Left ventricle myocardium inferior (tissue), 1 donor: Measurements from ENCODE around the gene IL17RD. TPM values are rescaled to one million over a fixed set of nuclear protein-coding genes. Genes with fewer than 3 reads are reported as not detected.

ENCODE experiments used
- DNase-seq: peaks from one replicate; pipeline ENCODE4 v3.0.0-alpha.2; 2020
- H3K27ac ChIP-seq: fragments of 200-600 bp; replicated peaks from 2 replicates; pipeline ENCODE4 v1.8.0; 2021
- H3K27me3 ChIP-seq: fragments of 200-600 bp; 2 replicates; pipeline ENCODE4 v1.8.0; 2021; ENCODE audit warnings: low read depth
- H3K36me3 ChIP-seq: fragments of 200-600 bp; 2 replicates; pipeline ENCODE4 v1.8.0; 2021
- H3K4me1 ChIP-seq: fragments of 200-600 bp; 2 replicates; pipeline ENCODE4 v1.8.0; 2021
- H3K4me3 ChIP-seq: fragments of 200-600 bp; 2 replicates; pipeline ENCODE4 v1.8.0; 2021; ENCODE audit warnings: mild to moderate bottlenecking, moderate library complexity
- H3K9me3 ChIP-seq: fragments of 200-600 bp; replicated peaks from 2 replicates; pipeline ENCODE4 v1.8.0; 2021
- CTCF ChIP-seq: fragments of 200-600 bp; IDR thresholded peaks from 2 replicates; pipeline ENCODE4 v1.8.0; 2021; ENCODE audit warnings: antibody characterized with exemption, mild to moderate bottlenecking, borderline replicate concordance
- intact Hi-C: fragments of 100-400 bp; cut with micrococcal nuclease; formaldehyde crosslinking; loops from one replicate; pipeline ENCODE4 v1.11.0; 2022
- total RNA-seq: library from RNA; stranded (reverse); fragmentation: NEBNext Ultra II Directional; extraction: Animal tissue kit (Norgen Biotek cat#: 25700); gene quantifications from one replicate; pipeline ENCODE4 v1.2.1, GENCODE V29; 2021
- donor health status: DM: no; HTN: yes; CAD: no; lungs with severe emphysema.

IL17RD gene
- total RNA-seq, 1 donor from 2014 or later, result 9.6 TPM

- H3K27me3 ChIP-seq, result peaks cover 3% of the 10 kb centered on the region
- no peak for TF ChIP-seq CTCF
- DNase-seq, result no peak
- peaks cover 20% of the 10 kb centered on the region for H3K36me3 ChIP-seq
- no peak overlapping the region for H3K27ac ChIP-seq
- H3K4me3 ChIP-seq, result no peak overlapping the region
- no peaks in the 10 kb centered on the region for H3K9me3 ChIP-seq
- peaks cover 7% of the 10 kb centered on the region for H3K4me1 ChIP-seq
- intact Hi-C loops, result loop anchor here (10.0 kb wide), 1 partner anchor 55 kb away; the partner anchor contains the start of gene IL17RD
Measured at GRCh38 chr3:57109437-57110199, 55.5 kb downstream of the IL17RD start.

- H3K36me3 ChIP-seq, result peaks cover 17% of the 10 kb centered on the region
- H3K27ac ChIP-seq, result no peak overlapping the region
- H3K9me3 ChIP-seq, result no peaks in the 10 kb centered on the region
- peaks cover 3% of the 10 kb centered on the region for H3K27me3 ChIP-seq
- H3K4me1 ChIP-seq, result peaks cover 7% of the 10 kb centered on the region
- H3K4me3 ChIP-seq, result no peak overlapping the region
- intact Hi-C loops, result loop anchor here (10.0 kb wide), 1 partner anchor 56 kb away; the partner anchor contains the start of gene IL17RD
- TF ChIP-seq CTCF, result no peak
- no peak for DNase-seq
Measured at GRCh38 chr3:57108684-57109083, 56.5 kb downstream of the IL17RD start.

GRCh38 chr3:57105585-57105984 is 59.6 kb downstream of the IL17RD start:
- H3K27ac ChIP-seq, result no peak overlapping the region
- H3K27me3 ChIP-seq, result peaks cover 3% of the 10 kb centered on the region
- H3K9me3 ChIP-seq, result no peaks in the 10 kb centered on the region
- H3K36me3 ChIP-seq, result peaks cover 23% of the 10 kb centered on the region
- DNase-seq, result no peak
- TF ChIP-seq CTCF, result no peak
- H3K4me3 ChIP-seq, result no peak overlapping the region
- peaks cover 7% of the 10 kb centered on the region for H3K4me1 ChIP-seq
- intact Hi-C loops, result loop anchor here (10.0 kb wide), 1 partner anchor 59 kb away; the partner anchor contains the start of gene IL17RD

GRCh38 chr3:57100046-57100695 is 65.0 kb downstream of the IL17RD start:
- TF ChIP-seq CTCF, result peak; percentile 95
- Histone ChIP-seq H3K36me3 (peaks cover 40% of the 10 kb centered on the region), H3K4me3 (no peak overlapping the region), H3K27ac (no peak overlapping the region), H3K27me3 (no peaks in the 10 kb centered on the region), H3K9me3 (no peaks in the 10 kb centered on the region), H3K4me1 (no peaks in the 10 kb centered on the region)
- no peak for DNase-seq
- intact Hi-C loops, result loop anchor here (5.0 to 10.0 kb wide), 2 partner anchors 65 to 122 kb away; partner anchors contain the start of gene IL17RD

GRCh38 chr3:57098418-57099310 is 66.5 kb downstream of the IL17RD start:
- no peaks in the 10 kb centered on the region for H3K9me3 ChIP-seq
- no peak for DNase-seq
- H3K27me3 ChIP-seq, result no peaks in the 10 kb centered on the region
- no peak overlapping the region for H3K27ac ChIP-seq
- H3K4me1 ChIP-seq, result peaks cover 8% of the 10 kb centered on the region
- H3K4me3 ChIP-seq, result no peak overlapping the region
- intact Hi-C loops, result loop anchor here (10.0 kb wide), 1 partner anchor 104 kb away; no protein-coding TSS in a partner anchor
- no peak for TF ChIP-seq CTCF
- peaks cover 31% of the 10 kb centered on the region for H3K36me3 ChIP-seq
